ENCODE data around the gene GUCA1C.

DNA sequence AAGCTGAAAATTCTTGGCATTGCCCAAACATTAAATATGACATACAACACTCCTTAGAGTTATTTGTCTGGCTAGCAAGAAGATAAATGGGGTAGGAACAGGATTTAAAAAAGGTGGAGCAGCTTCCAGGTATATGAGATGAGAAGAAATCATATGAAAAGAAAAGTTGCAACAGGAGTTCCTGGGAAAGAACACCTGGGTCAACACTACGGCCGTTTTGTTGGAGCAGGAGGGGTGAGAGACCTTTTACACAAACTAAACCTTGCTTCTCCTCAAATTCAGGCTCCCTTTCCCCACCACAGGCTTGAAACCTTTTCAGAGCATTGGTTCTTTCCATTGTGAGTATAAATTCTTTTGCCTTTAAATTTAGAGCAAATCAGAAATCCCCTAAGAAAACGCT lies 18.8 kb upstream of the GUCA1C start:
- TF ChIP-seq, protein P1, sequence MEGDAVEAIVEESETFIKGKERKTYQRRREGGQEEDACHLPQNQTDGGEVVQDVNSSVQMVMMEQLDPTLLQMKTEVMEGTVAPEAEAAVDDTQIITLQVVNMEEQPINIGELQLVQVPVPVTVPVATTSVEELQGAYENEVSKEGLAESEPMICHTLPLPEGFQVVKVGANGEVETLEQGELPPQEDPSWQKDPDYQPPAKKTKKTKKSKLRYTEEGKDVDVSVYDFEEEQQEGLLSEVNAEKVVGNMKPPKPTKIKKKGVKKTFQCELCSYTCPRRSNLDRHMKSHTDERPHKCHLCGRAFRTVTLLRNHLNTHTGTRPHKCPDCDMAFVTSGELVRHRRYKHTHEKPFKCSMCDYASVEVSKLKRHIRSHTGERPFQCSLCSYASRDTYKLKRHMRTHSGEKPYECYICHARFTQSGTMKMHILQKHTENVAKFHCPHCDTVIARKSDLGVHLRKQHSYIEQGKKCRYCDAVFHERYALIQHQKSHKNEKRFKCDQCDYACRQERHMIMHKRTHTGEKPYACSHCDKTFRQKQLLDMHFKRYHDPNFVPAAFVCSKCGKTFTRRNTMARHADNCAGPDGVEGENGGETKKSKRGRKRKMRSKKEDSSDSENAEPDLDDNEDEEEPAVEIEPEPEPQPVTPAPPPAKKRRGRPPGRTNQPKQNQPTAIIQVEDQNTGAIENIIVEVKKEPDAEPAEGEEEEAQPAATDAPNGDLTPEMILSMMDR (IDR thresholded peaks at IDR 0.05): no peak
- TF ChIP-seq POLR2AphosphoS5 (IDR thresholded peaks at IDR 0.05; ENCODE audit: low read depth, low read length) (no peak), REST (IDR thresholded peaks at IDR 0.05; ENCODE audit: insufficient read depth in 1 of 2, low read depth in 2 of 2, low read length in 1 of 2) (no peak)

Data from Panc1 (cell line).